ENCODE data around the gene STIL. TPM values are rescaled to one million over a fixed set of nuclear protein-coding genes. Genes with fewer than 3 reads are reported as not detected.
"Not testable (repeated sequence)": the region's sequence is repeated elsewhere in the genome, so short reads cannot be mapped to it uniquely, and the experiment has no call there.

Gene STIL
- total RNA-seq, 1 experiment from 2014 or later, result 29.7 TPM

GRCh38 chr1:47348246-47348645, 34.3 kb upstream of the STIL start:
- POLR2A ChIA-PET, result no interaction called here
- H3K4me1 Mint-ChIP-seq, result no peaks in the 10 kb centered on the region
- no peak overlapping the region for H3K4me3 Mint-ChIP-seq
- H3K36me3 Mint-ChIP-seq, result no peaks in the 10 kb centered on the region
- TF ChIP-seq MYBL2 (CRISPR knock-in tag; IDR thresholded peaks at IDR 0.05), result no peak
- H3K9me3 Mint-ChIP-seq, result no peaks in the 10 kb centered on the region
- no peaks in the 10 kb centered on the region for H3K27me3 Mint-ChIP-seq (ENCODE audit: low read depth)
- no peak overlapping the region for H3K27ac Mint-ChIP-seq
- CTCF ChIA-PET, result interaction anchor here (0.9 kb wide), 1 partner anchor 84 kb away, joined by 3 read pairs; no protein-coding TSS in a partner anchor
- DNase-seq (ENCODE audit: low spot score), result no peak
- ATAC-seq, result no peak

- DNase-seq (ENCODE audit: low spot score) (no peak), ATAC-seq (no peak)
- Mint-ChIP-seq H3K36me3 (no peaks in the 10 kb centered on the region), H3K4me1 (no peaks in the 10 kb centered on the region), H3K27ac (no peak overlapping the region), H3K27me3 (ENCODE audit: low read depth) (no peaks in the 10 kb centered on the region), H3K4me3 (no peak overlapping the region), H3K9me3 (no peaks in the 10 kb centered on the region)
- ChIA-PET CTCF (no interaction called here), POLR2A (no interaction called here)
- no peak for TF ChIP-seq OVOL2 (CRISPR knock-in tag; IDR thresholded peaks at IDR 0.05; ENCODE audit: borderline replicate concordance)
- TF ChIP-seq ZNF423 (CRISPR knock-in tag; IDR thresholded peaks at IDR 0.05), result no peak
- TF ChIP-seq PREB (CRISPR knock-in tag; IDR thresholded peaks at IDR 0.05; ENCODE audit: borderline replicate concordance), result no peak
- TF ChIP-seq MXD4 (CRISPR knock-in tag; IDR thresholded peaks at IDR 0.05; ENCODE audit: borderline replicate concordance), result no peak
Observed at GRCh38 chr1:47347735-47348134, 33.8 kb upstream of the STIL start.

GRCh38 chr1:47346979-47347378, 33.0 kb upstream of the STIL start:
- H3K27me3 Mint-ChIP-seq (ENCODE audit: low read depth); CTCF ChIA-PET; H3K4me1 Mint-ChIP-seq; POLR2A ChIA-PET; H3K36me3 Mint-ChIP-seq; ATAC-seq; H3K9me3 Mint-ChIP-seq; H3K27ac Mint-ChIP-seq; H3K4me3 Mint-ChIP-seq; DNase-seq (ENCODE audit: low spot score): not testable (repeated sequence)

GRCh38 chr1:47340227-47340626, 26.3 kb upstream of the STIL start:
- Mint-ChIP-seq H3K27me3 (ENCODE audit: low read depth) (no peaks in the 10 kb centered on the region), H3K27ac (0 out of 2 replicates have a peak overlapping the region, but pooled peaks have one; percentile 36), H3K36me3 (no peaks in the 10 kb centered on the region), H3K4me3 (no peak overlapping the region), H3K9me3 (no peaks in the 10 kb centered on the region), H3K4me1 (peaks cover 5% of the 10 kb centered on the region)
- TF ChIP-seq USF1 (CRISPR knock-in tag; IDR thresholded peaks at IDR 0.05) (no peak), ZNF281 (CRISPR knock-in tag; IDR thresholded peaks at IDR 0.05) (no peak), ZNF317 (CRISPR knock-in tag; IDR thresholded peaks at IDR 0.05; ENCODE audit: borderline replicate concordance, low read depth) (no peak), E2F1 (CRISPR knock-in tag; IDR thresholded peaks at IDR 0.05) (no peak), NR3C1 (CRISPR knock-in tag; conservative IDR thresholded peaks at IDR 0.05; ENCODE audit: low read depth) (no peak)
- ChIA-PET CTCF (interaction anchor here (0.6 to 1.3 kb wide), 6 partner anchors 10 to 271 kb away, joined by 3 to 5 read pairs (median 4); no protein-coding TSS in a partner anchor), POLR2A (no interaction called here)
- DNase-seq (ENCODE audit: low spot score) (no peak), ATAC-seq (no peak)
